Tibial nerve (tissue), 3 donors: Measurements from ENCODE around the gene SGPL1.

Source experiments
- CTCF ChIP-seq, 5 experiments: fragments of 200-600 bp in 3 of 5; fragments of 450-650 bp in 2 of 5; sonication (generic) in 3 of 5; IDR thresholded peaks; one replicate each; pipeline ENCODE4 v1.5.1; 2016 to 2019; ENCODE audit warnings: antibody characterized with exemption in 5 of 5, mild to moderate bottlenecking in 3 of 5, moderate library complexity in 2 of 5
- POLR2A ChIP-seq, 2 donors: fragments of 450-650 bp; IDR thresholded peaks; one replicate each; pipeline ENCODE4 v1.6.1; 2017; ENCODE audit warnings: antibody characterized with exemption in 2 of 2, mild to moderate bottlenecking in 2 of 2, moderate library complexity in 2 of 2

- TF ChIP-seq POLR2A (IDR thresholded peaks at IDR 0.05) (no peak), CTCF (IDR thresholded peaks at IDR 0.05) (no peak)
Measured at GRCh38 chr10:70863470-70864160, 47.9 kb downstream of the SGPL1 start.
